Stimulated activated naive CD8-positive, alpha-beta T cell treated with anti-CD3 and anti-CD28 coated beads, Interleukin-15, amount 100 ng/mL, for 72 hours (primary cell): Measurements from ENCODE around the gene MINPP1.
A peak's percentile ranks its signal among the peaks of the same experiment; 100 is the strongest.

Experiments
- ATAC-seq: fragments of 150-1000 bp; cut with Tn5 transposase; 2 replicates; pipeline ENCODE4 v1.10.0; 2021; ENCODE audit warnings: mild to moderate bottlenecking, moderate library complexity
- DNase-seq, 2 donors: peaks; one replicate each; pipeline ENCODE4 v3.0.0; 2021 to 2022
- H3K27ac Mint-ChIP-seq, 2 donors: one replicate each; pipeline ENCODE4 v1.8.0; 2022; ENCODE audit warnings: mild to moderate bottlenecking in 2 of 2, mixed read lengths in 2 of 2, moderate library complexity in 2 of 2
- H3K27me3 Mint-ChIP-seq: one replicate; pipeline ENCODE4 v1.8.0; 2022; ENCODE audit warnings: mixed read lengths
- H3K4me1 Mint-ChIP-seq: one replicate; pipeline ENCODE4 v1.8.0; 2022; ENCODE audit warnings: mild to moderate bottlenecking, mixed read lengths
- H3K4me3 Mint-ChIP-seq, 2 donors: one replicate each; pipeline ENCODE4 v1.8.0; 2022; ENCODE audit warnings: mild to moderate bottlenecking in 2 of 2, mixed read lengths in 2 of 2, moderate library complexity in 1 of 2
- H3K9me3 Mint-ChIP-seq, 2 donors: one replicate each; pipeline ENCODE4 v1.8.0; 2022; ENCODE audit warnings: mixed read lengths in 2 of 2

The MINPP1 gene

GRCh38 chr10:87506956-87507355 lies 2.3 kb downstream of the MINPP1 start:
- Mint-ChIP-seq H3K9me3 (no peaks in the 10 kb centered on the region), H3K4me1 (peaks cover 24% of the 10 kb centered on the region), H3K4me3 (peak overlapping the region; percentile 4 to 12), H3K27ac (no peak overlapping the region), H3K27me3 (peaks cover 6% of the 10 kb centered on the region)
- DNase-seq (no peak), ATAC-seq (no peak)

GRCh38 chr10:87507879-87508483 lies 3.3 kb downstream of the MINPP1 start:
- no peaks in the 10 kb centered on the region for H3K27me3 Mint-ChIP-seq
- H3K4me1 Mint-ChIP-seq, result peaks cover 24% of the 10 kb centered on the region
- H3K9me3 Mint-ChIP-seq, result no peaks in the 10 kb centered on the region
- peak overlapping the region in 1 of 2 donors; percentile 10 for H3K4me3 Mint-ChIP-seq
- peak overlapping the region in 1 of 2 donors; percentile 67 for H3K27ac Mint-ChIP-seq
- ATAC-seq (no peak), DNase-seq (no peak)

- no peaks in the 10 kb centered on the region for H3K9me3 Mint-ChIP-seq
- H3K4me1 Mint-ChIP-seq, result peaks cover 24% of the 10 kb centered on the region
- no peaks in the 10 kb centered on the region for H3K27me3 Mint-ChIP-seq
- ATAC-seq (no peak), DNase-seq (no peak)
- H3K27ac Mint-ChIP-seq, result no peak overlapping the region
- no peak overlapping the region for H3K4me3 Mint-ChIP-seq
Observed at GRCh38 chr10:87508837-87509236, 4.1 kb downstream of the MINPP1 start.

GRCh38 chr10:87510025-87510424 lies 5.3 kb downstream of the MINPP1 start:
- peaks cover 24% of the 10 kb centered on the region for H3K4me1 Mint-ChIP-seq
- H3K4me3 Mint-ChIP-seq, result no peak overlapping the region
- DNase-seq (no peak), ATAC-seq (no peak)
- no peak overlapping the region for H3K27ac Mint-ChIP-seq
- H3K9me3 Mint-ChIP-seq, result no peaks in the 10 kb centered on the region
- no peaks in the 10 kb centered on the region for H3K27me3 Mint-ChIP-seq

GRCh38 chr10:87511526-87511925 lies 6.8 kb downstream of the MINPP1 start:
- H3K27ac Mint-ChIP-seq, result no peak overlapping the region

GRCh38 chr10:87518937-87519336 lies 14.2 kb downstream of the MINPP1 start:
- Mint-ChIP-seq H3K27ac (peak overlapping the region in 1 of 2 donors; percentile 55), H3K4me3 (no peak overlapping the region), H3K27me3 (no peaks in the 10 kb centered on the region), H3K4me1 (peaks cover 7% of the 10 kb centered on the region), H3K9me3 (no peaks in the 10 kb centered on the region)
- ATAC-seq (no peak), DNase-seq (no peak)

More at GRCh38 chr10:87511526-87511925, 6.8 kb downstream of the MINPP1 start:
- no peaks in the 10 kb centered on the region for H3K27me3 Mint-ChIP-seq
- H3K4me3 Mint-ChIP-seq, result no peak overlapping the region
- no peak for ATAC-seq
- no peaks in the 10 kb centered on the region for H3K9me3 Mint-ChIP-seq
- peaks cover 13% of the 10 kb centered on the region for H3K4me1 Mint-ChIP-seq
- DNase-seq, result no peak

GRCh38 chr10:87519582-87519981 lies 14.9 kb downstream of the MINPP1 start:
- no peaks in the 10 kb centered on the region for H3K9me3 Mint-ChIP-seq

GRCh38 chr10:87523731-87524130 lies 19.0 kb downstream of the MINPP1 start:
- H3K27ac Mint-ChIP-seq, result no peak overlapping the region
- DNase-seq, result no peak
- H3K4me1 Mint-ChIP-seq, result peaks cover 9% of the 10 kb centered on the region
- H3K4me3 Mint-ChIP-seq, result no peak overlapping the region
- ATAC-seq, result no peak
- H3K9me3 Mint-ChIP-seq, result peaks cover 0 to 9% of the 10 kb centered on the region in 2 donors
- H3K27me3 Mint-ChIP-seq, result no peaks in the 10 kb centered on the region

More at GRCh38 chr10:87519582-87519981, 14.9 kb downstream of the MINPP1 start:
- Mint-ChIP-seq H3K4me1 (peaks cover 7% of the 10 kb centered on the region), H3K4me3 (no peak overlapping the region), H3K27me3 (no peaks in the 10 kb centered on the region), H3K27ac (peak overlapping the region in 1 of 2 donors; percentile 78)
- DNase-seq (no peak), ATAC-seq (peak; percentile 35)

GRCh38 chr10:87524296-87524695 lies 19.6 kb downstream of the MINPP1 start:
- no peak overlapping the region for H3K27ac Mint-ChIP-seq
- DNase-seq, result no peak
- no peaks in the 10 kb centered on the region for H3K27me3 Mint-ChIP-seq

GRCh38 chr10:87531908-87532622 lies 27.4 kb downstream of the MINPP1 start:
- H3K9me3 Mint-ChIP-seq, result peaks cover 0 to 12% of the 10 kb centered on the region in 2 donors
- H3K4me1 Mint-ChIP-seq, result peaks cover 12% of the 10 kb centered on the region
- H3K4me3 Mint-ChIP-seq, result no peak overlapping the region
- no peak for ATAC-seq
- no peak for DNase-seq
- H3K27ac Mint-ChIP-seq, result no peak overlapping the region
- no peaks in the 10 kb centered on the region for H3K27me3 Mint-ChIP-seq

More at GRCh38 chr10:87524296-87524695, 19.6 kb downstream of the MINPP1 start:
- Mint-ChIP-seq H3K4me3 (no peak overlapping the region), H3K4me1 (peaks cover 11% of the 10 kb centered on the region), H3K9me3 (peaks cover 0 to 12% of the 10 kb centered on the region in 2 donors)
- ATAC-seq, result no peak

GRCh38 chr10:87532696-87533095 lies 28.0 kb downstream of the MINPP1 start:
- Mint-ChIP-seq H3K4me1 (peaks cover 18% of the 10 kb centered on the region), H3K9me3 (peaks cover 0 to 11% of the 10 kb centered on the region in 2 donors), H3K27me3 (no peaks in the 10 kb centered on the region), H3K27ac (no peak overlapping the region), H3K4me3 (no peak overlapping the region)
- no peak for DNase-seq
- no peak for ATAC-seq

- H3K4me1 Mint-ChIP-seq, result peaks cover 21% of the 10 kb centered on the region
- ATAC-seq, result no peak
- H3K27ac Mint-ChIP-seq, result no peak overlapping the region
- H3K27me3 Mint-ChIP-seq, result no peaks in the 10 kb centered on the region
- no peak for DNase-seq
- H3K4me3 Mint-ChIP-seq, result no peak overlapping the region
- no peaks in the 10 kb centered on the region for H3K9me3 Mint-ChIP-seq
Observed at GRCh38 chr10:87534173-87534858, 29.6 kb downstream of the MINPP1 start.

- no peak overlapping the region for H3K4me3 Mint-ChIP-seq
- peaks cover 17 to 22% of the 10 kb centered on the region in 2 donors for H3K9me3 Mint-ChIP-seq
- H3K4me1 Mint-ChIP-seq, result peaks cover 28% of the 10 kb centered on the region
- H3K27me3 Mint-ChIP-seq, result no peaks in the 10 kb centered on the region
- no peak for DNase-seq
- no peak for ATAC-seq
- peak overlapping the region in 1 of 2 donors; percentile 71 for H3K27ac Mint-ChIP-seq
Observed at GRCh38 chr10:87538092-87539015, 33.7 kb downstream of the MINPP1 start.

- DNase-seq (no peak), ATAC-seq (no peak)
- peaks cover 35% of the 10 kb centered on the region for H3K4me1 Mint-ChIP-seq
- no peaks in the 10 kb centered on the region for H3K27me3 Mint-ChIP-seq
- no peak overlapping the region for H3K4me3 Mint-ChIP-seq
- no peak overlapping the region for H3K27ac Mint-ChIP-seq
- H3K9me3 Mint-ChIP-seq, result peaks cover 17 to 23% of the 10 kb centered on the region in 2 donors
Observed at GRCh38 chr10:87541114-87541513, 36.4 kb downstream of the MINPP1 start.

- no peak overlapping the region for H3K4me3 Mint-ChIP-seq
- ATAC-seq (no peak), DNase-seq (no peak)
- no peak overlapping the region for H3K27ac Mint-ChIP-seq
- no peaks in the 10 kb centered on the region for H3K27me3 Mint-ChIP-seq
- H3K9me3 Mint-ChIP-seq, result peaks cover 17 to 23% of the 10 kb centered on the region in 2 donors
- peaks cover 19% of the 10 kb centered on the region for H3K4me1 Mint-ChIP-seq
Observed at GRCh38 chr10:87544721-87545120, 40.0 kb downstream of the MINPP1 start.
